ENCODE data around the gene HES1. TPM values are rescaled to one million over a fixed set of nuclear protein-coding genes. Genes with fewer than 3 reads are reported as not detected.

HES1 gene
- total and polyA plus RNA-seq, 10 of the 15 experiments (the other 5 are each of a cell fraction or from before 2014, with no cell fraction given): 0.46 to 5.3 (median 2.3) TPM

- intact Hi-C loops (cut with micrococcal nuclease; ENCODE audit: unreplicated experiment): no loop called here
- no peaks in the 10 kb centered on the region for H3K36me3 ChIP-seq (ENCODE audit: control insufficient read depth in 2 of 2, insufficient read depth in 2 of 2, low read length in 1 of 2)
- peaks cover 3% of the 10 kb centered on the region; the same call in 1 of the 2 replicates for H3K4me1 ChIP-seq (ENCODE audit: control insufficient read depth, insufficient read depth, low read length)
- ChIA-PET RAD21 (ENCODE audit: unreplicated experiment) (interaction anchor here (1.1 kb wide), 1 partner anchor 90 kb away, joined by 3 read pairs; no protein-coding TSS in a partner anchor), POLR2A (no interaction called here), CTCF (no interaction called here), SMC1A (ENCODE audit: uncharacterized antibody, unreplicated experiment) (no interaction called here)
- no peak overlapping the region for H3K4me3 ChIP-seq
- no TSS peak for BruUV-seq (replicated peaks)
- no peak overlapping the region for H2AFZ ChIP-seq (ENCODE audit: control insufficient read depth, low read depth, low read length)
- in situ Hi-C loops (cut with MboI): no loop called here
- DNase-seq (ENCODE audit: low read depth, low spot score) (no peak), FAIRE-seq (no peak), ATAC-seq (no peak)
- H3K79me2 ChIP-seq (ENCODE audit: control insufficient read depth, insufficient read depth, low read length): no peaks in the 10 kb centered on the region
- H3K9me3 ChIP-seq (replicated peaks; ENCODE audit: control insufficient read depth, insufficient read depth, low read length): no peaks in the 10 kb centered on the region
- no peak overlapping the region for H3K27ac ChIP-seq (ENCODE audit: control insufficient read depth, insufficient read depth)
- peaks cover 2% of the 10 kb centered on the region; the same call in 1 of the 2 replicates for H4K20me1 ChIP-seq (ENCODE audit: control insufficient read depth, insufficient read depth)
- WGBS (ENCODE audit: insufficient coverage, insufficient replicate concordance, low lambda C conversion rate, missing lambda C conversion rate): 92% methylated on average over 8 of the region's 8 CpGs
- peaks cover 2 to 5% of the 10 kb centered on the region in 2 experiments; a peak in 3 of 4 replicates for H3K27me3 ChIP-seq (replicated peaks in 1 of 2; ENCODE audit: control insufficient read depth in 2 of 2, insufficient read depth in 2 of 2, low read length in 1 of 2)
- H3K9ac ChIP-seq (ENCODE audit: control insufficient read depth, insufficient read depth, low read length): no peak overlapping the region
- H3K4me2 ChIP-seq (ENCODE audit: control insufficient read depth, insufficient read depth): no peak overlapping the region
- TF ChIP-seq NBN (IDR thresholded peaks at IDR 0.05) (no peak), SMAD5 (IDR thresholded peaks at IDR 0.05; ENCODE audit: low read depth) (no peak), IRF5 (IDR thresholded peaks at IDR 0.05; ENCODE audit: borderline replicate concordance) (no peak), ZSCAN29 (IDR thresholded peaks at IDR 0.05) (no peak), BCL11A (IDR thresholded peaks at IDR 0.05; ENCODE audit: low read depth, low read length) (no peak), NR2F1 (conservative IDR thresholded peaks at IDR 0.05) (no peak), HDAC6 (IDR thresholded peaks at IDR 0.05; ENCODE audit: unreplicated experiment) (no peak), TCF12 (IDR thresholded peaks at IDR 0.05; ENCODE audit: low read depth, low read length) (no peak), RUNX3 (IDR thresholded peaks at IDR 0.05; ENCODE audit: low read length) (no peak), FOXM1 (IDR thresholded peaks at IDR 0.05; ENCODE audit: low read depth, low read length) (no peak)
- TF ChIP-seq, protein P1, sequence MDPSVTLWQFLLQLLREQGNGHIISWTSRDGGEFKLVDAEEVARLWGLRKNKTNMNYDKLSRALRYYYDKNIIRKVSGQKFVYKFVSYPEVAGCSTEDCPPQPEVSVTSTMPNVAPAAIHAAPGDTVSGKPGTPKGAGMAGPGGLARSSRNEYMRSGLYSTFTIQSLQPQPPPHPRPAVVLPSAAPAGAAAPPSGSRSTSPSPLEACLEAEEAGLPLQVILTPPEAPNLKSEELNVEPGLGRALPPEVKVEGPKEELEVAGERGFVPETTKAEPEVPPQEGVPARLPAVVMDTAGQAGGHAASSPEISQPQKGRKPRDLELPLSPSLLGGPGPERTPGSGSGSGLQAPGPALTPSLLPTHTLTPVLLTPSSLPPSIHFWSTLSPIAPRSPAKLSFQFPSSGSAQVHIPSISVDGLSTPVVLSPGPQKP (IDR thresholded peaks at IDR 0.05; ENCODE audit: low read depth, low read length): no peak
- TF ChIP-seq, protein P2, sequence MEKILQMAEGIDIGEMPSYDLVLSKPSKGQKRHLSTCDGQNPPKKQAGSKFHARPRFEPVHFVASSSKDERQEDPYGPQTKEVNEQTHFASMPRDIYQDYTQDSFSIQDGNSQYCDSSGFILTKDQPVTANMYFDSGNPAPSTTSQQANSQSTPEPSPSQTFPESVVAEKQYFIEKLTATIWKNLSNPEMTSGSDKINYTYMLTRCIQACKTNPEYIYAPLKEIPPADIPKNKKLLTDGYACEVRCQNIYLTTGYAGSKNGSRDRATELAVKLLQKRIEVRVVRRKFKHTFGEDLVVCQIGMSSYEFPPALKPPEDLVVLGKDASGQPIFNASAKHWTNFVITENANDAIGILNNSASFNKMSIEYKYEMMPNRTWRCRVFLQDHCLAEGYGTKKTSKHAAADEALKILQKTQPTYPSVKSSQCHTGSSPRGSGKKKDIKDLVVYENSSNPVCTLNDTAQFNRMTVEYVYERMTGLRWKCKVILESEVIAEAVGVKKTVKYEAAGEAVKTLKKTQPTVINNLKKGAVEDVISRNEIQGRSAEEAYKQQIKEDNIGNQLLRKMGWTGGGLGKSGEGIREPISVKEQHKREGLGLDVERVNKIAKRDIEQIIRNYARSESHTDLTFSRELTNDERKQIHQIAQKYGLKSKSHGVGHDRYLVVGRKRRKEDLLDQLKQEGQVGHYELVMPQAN (conservative IDR thresholded peaks at IDR 0.05): no peak
These were observed 42.1 kb upstream of the HES1 start for GRCh38 chr3:194093842-194094241.

Measured in GM12878 (cell line).